ENCODE results near the gene CHMP3. TPM values are rescaled to one million over a fixed set of nuclear protein-coding genes. Genes with fewer than 3 reads are reported as not detected.
"Not testable (repeated sequence)": the region's sequence is repeated elsewhere in the genome, so short reads cannot be mapped to it uniquely, and the experiment has no call there.

The CHMP3 gene
- total RNA-seq, 1 donor from 2014 or later: 241 TPM

GRCh38 chr2:86549963-86550725, 13.1 kb downstream of the CHMP3 start:
- DNase-seq (ENCODE audit: low read depth): not testable (repeated sequence)

- DNase-seq (ENCODE audit: low read depth): not testable (repeated sequence)
Observed at GRCh38 chr2:86549440-86549839, 13.8 kb downstream of the CHMP3 start.

- not testable (repeated sequence) for DNase-seq (ENCODE audit: low read depth)
Observed at GRCh38 chr2:86548913-86549396, 14.3 kb downstream of the CHMP3 start.

GRCh38 chr2:86548165-86548912, 14.9 kb downstream of the CHMP3 start:
- not testable (repeated sequence) for DNase-seq (ENCODE audit: low read depth)

- not testable (repeated sequence) for DNase-seq (ENCODE audit: low read depth)
Observed at GRCh38 chr2:86545296-86545924, 17.8 kb downstream of the CHMP3 start.

GRCh38 chr2:86544278-86545099, 18.8 kb downstream of the CHMP3 start:
- not testable (repeated sequence) for DNase-seq (ENCODE audit: low read depth)

GRCh38 chr2:86543793-86544192, 19.4 kb downstream of the CHMP3 start:
- DNase-seq (ENCODE audit: low read depth): no peak

- DNase-seq (ENCODE audit: low read depth): no peak
Observed at GRCh38 chr2:86543335-86543734, 19.9 kb downstream of the CHMP3 start.

- peak; percentile 61 for DNase-seq (ENCODE audit: low read depth)
Observed at GRCh38 chr2:86542814-86543213, 20.4 kb downstream of the CHMP3 start.

- no peak for DNase-seq (ENCODE audit: low read depth)
Observed at GRCh38 chr2:86541334-86541733, 21.9 kb downstream of the CHMP3 start.

GRCh38 chr2:86533589-86533988, 29.7 kb downstream of the CHMP3 start:
- DNase-seq (ENCODE audit: low read depth): no peak

GRCh38 chr2:86525421-86526340, 37.6 kb downstream of the CHMP3 start:
- no peak for DNase-seq (ENCODE audit: low read depth)

- no peak for DNase-seq (ENCODE audit: low read depth)
Observed at GRCh38 chr2:86523491-86523890, 39.8 kb downstream of the CHMP3 start.

- no peak for DNase-seq (ENCODE audit: low read depth)
Observed at GRCh38 chr2:86522711-86523110, 40.5 kb downstream of the CHMP3 start.

- no peak for DNase-seq (ENCODE audit: low read depth)
Observed at GRCh38 chr2:86521922-86522321, 41.3 kb downstream of the CHMP3 start.

- no peak for DNase-seq (ENCODE audit: low read depth)
Observed at GRCh38 chr2:86520153-86520552, 43.1 kb downstream of the CHMP3 start.

- no peak for DNase-seq (ENCODE audit: low read depth)
Observed at GRCh38 chr2:86519349-86519748, 43.9 kb downstream of the CHMP3 start.

GRCh38 chr2:86518481-86518880, 44.8 kb downstream of the CHMP3 start:
- no peak for DNase-seq (ENCODE audit: low read depth)

- no peak for DNase-seq (ENCODE audit: low read depth)
Observed at GRCh38 chr2:86513948-86514660, 49.1 kb downstream of the CHMP3 start.

- no peak for DNase-seq (ENCODE audit: low read depth)
Observed at GRCh38 chr2:86512892-86513291, 50.4 kb downstream of the CHMP3 start.

All from renal cortical epithelial cell (primary cell).